ENCODE results near the gene CCDC178.
"Not testable (repeated sequence)": the region's sequence is repeated elsewhere in the genome, so short reads cannot be mapped to it uniquely, and the experiment has no call there.

- not testable (repeated sequence) for TF ChIP-seq POLR2A (IDR thresholded peaks at IDR 0.05; ENCODE audit: borderline replicate concordance, extremely low read depth, insufficient read depth, insufficient read length); REST (IDR thresholded peaks at IDR 0.05; ENCODE audit: low read depth); JUND (IDR thresholded peaks at IDR 0.05); YY1 (IDR thresholded peaks at IDR 0.05; ENCODE audit: extremely low read depth, insufficient replicate concordance, low read depth, low read length)
- TF ChIP-seq, protein P1, sequence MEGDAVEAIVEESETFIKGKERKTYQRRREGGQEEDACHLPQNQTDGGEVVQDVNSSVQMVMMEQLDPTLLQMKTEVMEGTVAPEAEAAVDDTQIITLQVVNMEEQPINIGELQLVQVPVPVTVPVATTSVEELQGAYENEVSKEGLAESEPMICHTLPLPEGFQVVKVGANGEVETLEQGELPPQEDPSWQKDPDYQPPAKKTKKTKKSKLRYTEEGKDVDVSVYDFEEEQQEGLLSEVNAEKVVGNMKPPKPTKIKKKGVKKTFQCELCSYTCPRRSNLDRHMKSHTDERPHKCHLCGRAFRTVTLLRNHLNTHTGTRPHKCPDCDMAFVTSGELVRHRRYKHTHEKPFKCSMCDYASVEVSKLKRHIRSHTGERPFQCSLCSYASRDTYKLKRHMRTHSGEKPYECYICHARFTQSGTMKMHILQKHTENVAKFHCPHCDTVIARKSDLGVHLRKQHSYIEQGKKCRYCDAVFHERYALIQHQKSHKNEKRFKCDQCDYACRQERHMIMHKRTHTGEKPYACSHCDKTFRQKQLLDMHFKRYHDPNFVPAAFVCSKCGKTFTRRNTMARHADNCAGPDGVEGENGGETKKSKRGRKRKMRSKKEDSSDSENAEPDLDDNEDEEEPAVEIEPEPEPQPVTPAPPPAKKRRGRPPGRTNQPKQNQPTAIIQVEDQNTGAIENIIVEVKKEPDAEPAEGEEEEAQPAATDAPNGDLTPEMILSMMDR (IDR thresholded peaks at IDR 0.05 in 2 of 3, conservative IDR thresholded peaks at IDR 0.05 in 1 of 3; ENCODE audit: borderline replicate concordance in 1 of 3, insufficient read depth in 1 of 3, low read depth in 2 of 3, low read length in 2 of 3), result not testable (repeated sequence)
These were observed 276.4 kb downstream of the CCDC178 start for GRCh38 chr18:33164121-33164520.

Measured in HCT116 (cell line).